Fibroblast of mammary gland (primary cell): Measurements from ENCODE around the gene VPS13D.

Experiments used
- DNase-seq: peaks from one replicate; pipeline ENCODE4 v3.0.0-alpha.2; 2010; ENCODE audit warnings: low read depth
- H3K4me3 ChIP-seq: 2 replicates; pipeline ENCODE4 v1.5.1; 2011; ENCODE audit warnings: low read depth, mild to moderate bottlenecking, low read length, moderate library complexity; ENCODE audit not compliant: control insufficient read depth
- CTCF ChIP-seq: conservative IDR thresholded peaks from 2 replicates; pipeline ENCODE4 v1.5.1; 2011; ENCODE audit warnings: low read depth, low read length, inconsistent platforms; ENCODE audit not compliant: control insufficient read depth, insufficient read depth

The VPS13D gene

GRCh38 chr1:12372180-12372579, 142.3 kb downstream of the VPS13D start:
- DNase-seq, result no peak
- H3K4me3 ChIP-seq, result no peak overlapping the region
- TF ChIP-seq CTCF, result no peak

- no peak for TF ChIP-seq CTCF
- H3K4me3 ChIP-seq, result no peak overlapping the region
- no peak for DNase-seq
Measured at GRCh38 chr1:12372761-12373160, 142.9 kb downstream of the VPS13D start.

- TF ChIP-seq CTCF, result no peak
- no peak overlapping the region for H3K4me3 ChIP-seq
- DNase-seq, result no peak
Measured at GRCh38 chr1:12375133-12375829, 145.5 kb downstream of the VPS13D start.

GRCh38 chr1:12376236-12377045, 146.6 kb downstream of the VPS13D start:
- no peak for DNase-seq
- no peak overlapping the region for H3K4me3 ChIP-seq
- TF ChIP-seq CTCF, result no peak

- no peak for TF ChIP-seq CTCF
- DNase-seq, result no peak
- no peak overlapping the region for H3K4me3 ChIP-seq
Measured at GRCh38 chr1:12380326-12381249, 150.8 kb downstream of the VPS13D start.

GRCh38 chr1:12383001-12383400, 153.2 kb downstream of the VPS13D start:
- TF ChIP-seq CTCF, result no peak
- DNase-seq, result no peak
- no peak overlapping the region for H3K4me3 ChIP-seq
